CD4-positive, alpha-beta T cell (primary cell): Measurements from ENCODE around the gene AGAP1. TPM values are rescaled to one million over a fixed set of nuclear protein-coding genes. Genes with fewer than 3 reads are reported as not detected.

Experiments used
- ATAC-seq: fragments of 200-7000 bp; cut with Tn5 transposase; one replicate; pipeline ENCODE4 v1.10.0; 2022; ENCODE audit warnings: mild to moderate bottlenecking; ENCODE audit not compliant: poor library complexity
- CTCF ChIA-PET: fragments of 350-600 bp; sonication (Branson Sonifier 250); formaldehyde crosslinking; loops from one replicate; lab custom pipeline; 2021; ENCODE audit warnings: antibody characterized with exemption, inconsistent platforms; lab: Charles Lee
- POLR2A ChIA-PET: fragments of 350-600 bp; sonication (Branson Sonifier 250); formaldehyde crosslinking; loops from one replicate; lab custom pipeline; 2021; ENCODE audit warnings: antibody characterized with exemption, inconsistent platforms; lab: Charles Lee
- DNase-seq, 14 experiments: peaks; one replicate each; pipeline ENCODE4 v3.0.0-alpha.2; 2013 to 2020; ENCODE audit warnings: mixed read lengths in 2 of 14
- H3K27ac ChIP-seq, 2 donors: one replicate each; pipeline versions ENCODE4 v1.5.1 to v1.7.0; 2013; ENCODE audit warnings: low read length in 2 of 2, low read depth in 1 of 2, mild to moderate bottlenecking in 1 of 2
- H3K27me3 ChIP-seq, 2 experiments: 1 replicate in 1 of 2; 2 replicates in 1 of 2; pipeline versions ENCODE4 v1.6.1 to v1.7.0; 2013; ENCODE audit warnings: low read length in 2 of 2, control low read depth in 1 of 2, mild to moderate bottlenecking in 1 of 2, moderate library complexity in 1 of 2; ENCODE audit not compliant: insufficient read depth in 2 of 2, control insufficient read depth in 1 of 2
- H3K36me3 ChIP-seq: one replicate; pipeline ENCODE4 v1.6.1; 2013; ENCODE audit warnings: low read length, control low read depth; ENCODE audit not compliant: insufficient read depth
- H3K4me1 ChIP-seq: one replicate; pipeline ENCODE4 v1.6.1; 2013; ENCODE audit warnings: low read length, control low read depth; ENCODE audit not compliant: insufficient read depth
- H3K4me3 ChIP-seq: one replicate; pipeline ENCODE4 v1.5.1; 2013; ENCODE audit warnings: mild to moderate bottlenecking, low read length, moderate library complexity
- H3K9me3 ChIP-seq, 2 experiments: 1 replicate in 1 of 2; 2 replicates in 1 of 2; pipeline versions ENCODE4 v1.6.1 to v1.7.0; 2013; ENCODE audit warnings: low read length in 2 of 2, mild to moderate bottlenecking in 2 of 2, control low read depth in 1 of 2, moderate library complexity in 1 of 2; ENCODE audit not compliant: control insufficient read depth in 1 of 2, insufficient read depth in 1 of 2
- H3K27ac Mint-ChIP-seq: one replicate; pipeline ENCODE4 v1.8.0; 2020; ENCODE audit warnings: mixed read lengths
- H3K27me3 Mint-ChIP-seq: one replicate; pipeline ENCODE4 v1.8.0; 2021; ENCODE audit warnings: mixed read lengths
- H3K36me3 Mint-ChIP-seq: one replicate; pipeline ENCODE4 v1.8.0; 2021; ENCODE audit warnings: low read depth, mixed read lengths
- H3K4me1 Mint-ChIP-seq: one replicate; pipeline ENCODE4 v1.8.0; 2021; ENCODE audit warnings: low read depth, mixed read lengths
- H3K4me3 Mint-ChIP-seq: one replicate; pipeline ENCODE4 v1.8.0; 2020; ENCODE audit warnings: mild to moderate bottlenecking, mixed read lengths
- H3K9me3 Mint-ChIP-seq: one replicate; pipeline ENCODE4 v1.8.0; 2020; ENCODE audit warnings: mixed read lengths
- intact Hi-C, 2 experiments: fragments of 100-400 bp; cut with DNase I in 1 of 2; cut with micrococcal nuclease in 1 of 2; formaldehyde crosslinking; loops; one replicate each; pipeline versions ENCODE4 v1.15.1 to v1.9.0; 2023 to 2025; cut with DNase I, micrococcal nuclease
- total RNA-seq, 174 experiments: library from RNA in 2 of 174; stranded (reverse) in 2 of 174; gene quantifications; one replicate each; pipeline ENCODE4 v1.2.3 and lab custom pipeline; 2021 to 2026
- TF ChIP-seq, protein P1 (sequence below): fragments of 200-600 bp; IDR thresholded peaks from one replicate; pipeline ENCODE4 v1.8.0; 2022; ENCODE audit warnings: antibody characterized with exemption, mild to moderate bottlenecking

The AGAP1 gene
- total RNA-seq, 2 experiments from 2014 or later = 2.6 to 3.1 TPM

DNA sequence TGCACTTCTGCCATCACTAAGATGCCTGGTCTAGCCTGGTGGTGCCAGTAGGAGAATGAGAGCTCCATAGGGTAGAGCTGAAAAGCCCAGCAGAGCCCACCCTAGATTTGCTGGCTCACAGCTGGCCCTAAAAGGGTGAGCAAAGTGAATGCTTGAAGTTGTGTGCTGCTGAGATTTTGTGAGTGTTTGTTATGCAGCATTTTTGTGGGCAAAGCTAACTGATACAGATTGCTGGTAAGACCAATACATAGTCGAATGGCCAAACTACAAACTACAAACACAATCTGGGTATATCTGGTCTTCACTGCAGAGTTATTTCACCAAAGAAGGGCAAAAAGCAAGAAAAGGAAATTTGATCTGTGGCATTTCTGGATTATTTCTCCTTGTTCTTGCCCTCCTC lies 7.1 kb upstream of the AGAP1 start:
- Histone ChIP-seq H3K4me3 (no peak overlapping the region), H3K4me1 (no peaks in the 10 kb centered on the region), H3K9me3 (peaks cover 0 to 4% of the 10 kb centered on the region in 2 experiments), H3K27me3 (peaks cover 4 to 12% of the 10 kb centered on the region in 2 experiments), H3K27ac (no peak overlapping the region), H3K36me3 (no peaks in the 10 kb centered on the region)
- H3K9me3 Mint-ChIP-seq = no peaks in the 10 kb centered on the region
- intact Hi-C loops = no loop called here
- H3K27ac Mint-ChIP-seq = no peak overlapping the region
- peaks cover under 1% of the 10 kb centered on the region for H3K4me1 Mint-ChIP-seq
- no peak overlapping the region for H3K4me3 Mint-ChIP-seq
- H3K36me3 Mint-ChIP-seq = no peaks in the 10 kb centered on the region
- ChIA-PET CTCF (no interaction called here), POLR2A (no interaction called here)
- DNase-seq (no peak), ATAC-seq (no peak)
- TF ChIP-seq, protein P1, sequence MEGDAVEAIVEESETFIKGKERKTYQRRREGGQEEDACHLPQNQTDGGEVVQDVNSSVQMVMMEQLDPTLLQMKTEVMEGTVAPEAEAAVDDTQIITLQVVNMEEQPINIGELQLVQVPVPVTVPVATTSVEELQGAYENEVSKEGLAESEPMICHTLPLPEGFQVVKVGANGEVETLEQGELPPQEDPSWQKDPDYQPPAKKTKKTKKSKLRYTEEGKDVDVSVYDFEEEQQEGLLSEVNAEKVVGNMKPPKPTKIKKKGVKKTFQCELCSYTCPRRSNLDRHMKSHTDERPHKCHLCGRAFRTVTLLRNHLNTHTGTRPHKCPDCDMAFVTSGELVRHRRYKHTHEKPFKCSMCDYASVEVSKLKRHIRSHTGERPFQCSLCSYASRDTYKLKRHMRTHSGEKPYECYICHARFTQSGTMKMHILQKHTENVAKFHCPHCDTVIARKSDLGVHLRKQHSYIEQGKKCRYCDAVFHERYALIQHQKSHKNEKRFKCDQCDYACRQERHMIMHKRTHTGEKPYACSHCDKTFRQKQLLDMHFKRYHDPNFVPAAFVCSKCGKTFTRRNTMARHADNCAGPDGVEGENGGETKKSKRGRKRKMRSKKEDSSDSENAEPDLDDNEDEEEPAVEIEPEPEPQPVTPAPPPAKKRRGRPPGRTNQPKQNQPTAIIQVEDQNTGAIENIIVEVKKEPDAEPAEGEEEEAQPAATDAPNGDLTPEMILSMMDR = no peak
- H3K27me3 Mint-ChIP-seq = peaks cover 45% of the 10 kb centered on the region

DNA sequence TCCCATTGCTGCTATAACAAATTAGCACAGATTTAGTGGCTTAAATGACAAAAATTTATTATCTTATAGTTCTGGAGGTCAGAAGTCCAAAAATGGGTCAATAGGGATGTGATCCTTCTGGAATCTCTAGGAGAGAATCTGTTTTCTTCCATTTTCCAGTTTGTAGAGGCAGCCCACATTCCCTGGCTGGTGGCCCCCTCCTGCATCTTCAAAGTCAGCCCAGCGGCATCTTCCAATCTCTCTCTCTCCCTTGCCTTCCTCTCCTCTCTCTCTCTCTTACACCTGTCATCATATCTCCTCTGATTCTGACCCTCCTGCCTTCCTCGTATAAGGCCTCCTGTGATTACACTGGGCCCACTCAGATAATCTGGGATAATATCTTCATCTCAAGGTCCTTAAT lies 3.9 kb upstream of the AGAP1 start:
- Mint-ChIP-seq H3K36me3 (no peaks in the 10 kb centered on the region), H3K4me1 (peaks cover 15% of the 10 kb centered on the region), H3K27me3 (peaks cover 54% of the 10 kb centered on the region), H3K27ac (no peak overlapping the region), H3K4me3 (no peak overlapping the region), H3K9me3 (no peaks in the 10 kb centered on the region)
- Histone ChIP-seq H3K27ac (no peak overlapping the region), H3K27me3 (peaks cover 16 to 27% of the 10 kb centered on the region in 2 experiments), H3K36me3 (no peaks in the 10 kb centered on the region), H3K9me3 (peaks cover 0 to 11% of the 10 kb centered on the region in 2 experiments), H3K4me1 (peaks cover 3% of the 10 kb centered on the region), H3K4me3 (no peak overlapping the region)
- TF ChIP-seq, protein P1 = no peak
- ATAC-seq = no peak
- ChIA-PET POLR2A (no interaction called here), CTCF (no interaction called here)
- intact Hi-C loops = no loop called here
- DNase-seq = no peak

DNA sequence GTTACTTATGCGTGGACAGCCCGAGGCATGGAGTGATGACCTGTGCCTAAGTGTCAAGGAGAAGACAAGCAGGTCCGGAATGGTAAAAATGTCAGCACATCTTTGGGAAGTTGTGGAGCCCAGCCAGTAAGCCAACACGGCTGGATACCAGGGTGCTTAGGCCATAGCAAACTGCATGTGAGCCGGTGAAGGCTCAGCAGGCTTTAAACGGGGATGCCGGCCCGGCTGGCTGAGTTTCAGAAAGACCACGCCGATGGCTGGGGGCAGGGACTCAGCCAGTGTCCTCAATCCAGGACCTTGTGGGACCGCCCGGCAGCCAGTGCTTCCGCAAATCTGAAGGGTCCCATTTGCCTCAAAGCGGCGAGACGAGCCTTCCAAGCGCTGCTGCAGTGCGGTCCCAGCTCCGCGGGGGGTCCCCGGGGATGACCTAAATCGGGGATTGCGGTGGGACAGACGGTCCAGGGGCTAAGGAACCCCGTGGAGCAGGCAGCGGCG lies 946 bp upstream of the AGAP1 start:
- TF ChIP-seq, protein P1 = no peak
- POLR2A ChIA-PET = no interaction called here
- no peak overlapping the region for H3K27ac Mint-ChIP-seq
- ATAC-seq (no peak), DNase-seq (no peak)
- H3K27me3 Mint-ChIP-seq = peaks cover 69% of the 10 kb centered on the region
- intact Hi-C loops = no loop called here
- Histone ChIP-seq H3K27me3 (peaks cover 25 to 51% of the 10 kb centered on the region in 2 experiments), H3K36me3 (no peaks in the 10 kb centered on the region), H3K9me3 (peaks cover 0 to 7% of the 10 kb centered on the region in 2 experiments), H3K4me3 (no peak overlapping the region), H3K27ac (no peak overlapping the region), H3K4me1 (peaks cover 3% of the 10 kb centered on the region)
- peak overlapping the region; percentile 55 for H3K4me3 Mint-ChIP-seq
- H3K4me1 Mint-ChIP-seq = peaks cover 19% of the 10 kb centered on the region
- CTCF ChIA-PET = no interaction called here
- no peaks in the 10 kb centered on the region for H3K36me3 Mint-ChIP-seq
- H3K9me3 Mint-ChIP-seq = no peaks in the 10 kb centered on the region
